AG04449 (cell line): Measurements from ENCODE around the gene CCDC187.

Experiments used
- CTCF ChIA-PET: fragments of 350-600 bp; formaldehyde crosslinking; extraction: SDS; loops from one replicate; lab custom pipeline; 2021; ENCODE audit warnings: antibody characterized with exemption; lab: Yijun Ruan, JAX
- POLR2A ChIA-PET: fragments of 400-600, 350-600 bp; formaldehyde crosslinking; extraction: SDS; loops from one replicate; lab custom pipeline; 2020; ENCODE audit warnings: antibody characterized with exemption, inconsistent platforms; lab: Yijun Ruan, JAX
- DNase-seq: peaks from one replicate; pipeline ENCODE4 v3.0.0-alpha.2; 2010; ENCODE audit warnings: low read depth, low spot score
- H3K4me3 ChIP-seq: 2 replicates; pipeline ENCODE4 v1.5.1; 2011; ENCODE audit warnings: low read depth, mild to moderate bottlenecking, control low read depth, low read length
- TF ChIP-seq, protein P1 (sequence below): IDR thresholded peaks from one replicate; pipeline ENCODE4 v1.5.1; 2011; ENCODE audit warnings: mild to moderate bottlenecking, moderate library complexity, low read length, control low read depth, inconsistent platforms; ENCODE audit not compliant: insufficient read depth; ENCODE audit errors: missing control alignments

The CCDC187 gene

GRCh38 chr9:136205707-136205992, 98.2 kb downstream of the CCDC187 start:
- ChIA-PET CTCF (interaction anchor here (1.0 to 1.6 kb wide), 2 partner anchors 10 to 17 kb away, joined by 3 read pairs; no protein-coding TSS in a partner anchor), POLR2A (no interaction called here)
- H3K4me3 ChIP-seq: no peak overlapping the region
- DNase-seq: no peak
- TF ChIP-seq, protein P1, sequence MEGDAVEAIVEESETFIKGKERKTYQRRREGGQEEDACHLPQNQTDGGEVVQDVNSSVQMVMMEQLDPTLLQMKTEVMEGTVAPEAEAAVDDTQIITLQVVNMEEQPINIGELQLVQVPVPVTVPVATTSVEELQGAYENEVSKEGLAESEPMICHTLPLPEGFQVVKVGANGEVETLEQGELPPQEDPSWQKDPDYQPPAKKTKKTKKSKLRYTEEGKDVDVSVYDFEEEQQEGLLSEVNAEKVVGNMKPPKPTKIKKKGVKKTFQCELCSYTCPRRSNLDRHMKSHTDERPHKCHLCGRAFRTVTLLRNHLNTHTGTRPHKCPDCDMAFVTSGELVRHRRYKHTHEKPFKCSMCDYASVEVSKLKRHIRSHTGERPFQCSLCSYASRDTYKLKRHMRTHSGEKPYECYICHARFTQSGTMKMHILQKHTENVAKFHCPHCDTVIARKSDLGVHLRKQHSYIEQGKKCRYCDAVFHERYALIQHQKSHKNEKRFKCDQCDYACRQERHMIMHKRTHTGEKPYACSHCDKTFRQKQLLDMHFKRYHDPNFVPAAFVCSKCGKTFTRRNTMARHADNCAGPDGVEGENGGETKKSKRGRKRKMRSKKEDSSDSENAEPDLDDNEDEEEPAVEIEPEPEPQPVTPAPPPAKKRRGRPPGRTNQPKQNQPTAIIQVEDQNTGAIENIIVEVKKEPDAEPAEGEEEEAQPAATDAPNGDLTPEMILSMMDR: no peak

- no peak within 1 kb of the TSS for H3K4me3 ChIP-seq
- TF ChIP-seq, protein P1: no peak
- POLR2A ChIA-PET: no interaction called here
- CTCF ChIA-PET: interaction anchor here (1.2 to 1.6 kb wide), 2 partner anchors 9 to 18 kb away, joined by 3 read pairs; no protein-coding TSS in a partner anchor
- DNase-seq: no peak
Observed at GRCh38 chr9:136204838-136205706, 98.8 kb downstream of the CCDC187 start, which contains the start of gene LHX3. TSS of gene LHX3 (minus strand) at chr9:136205128. CDS start at chr9:136205012, 116 bp downstream.

DNA sequence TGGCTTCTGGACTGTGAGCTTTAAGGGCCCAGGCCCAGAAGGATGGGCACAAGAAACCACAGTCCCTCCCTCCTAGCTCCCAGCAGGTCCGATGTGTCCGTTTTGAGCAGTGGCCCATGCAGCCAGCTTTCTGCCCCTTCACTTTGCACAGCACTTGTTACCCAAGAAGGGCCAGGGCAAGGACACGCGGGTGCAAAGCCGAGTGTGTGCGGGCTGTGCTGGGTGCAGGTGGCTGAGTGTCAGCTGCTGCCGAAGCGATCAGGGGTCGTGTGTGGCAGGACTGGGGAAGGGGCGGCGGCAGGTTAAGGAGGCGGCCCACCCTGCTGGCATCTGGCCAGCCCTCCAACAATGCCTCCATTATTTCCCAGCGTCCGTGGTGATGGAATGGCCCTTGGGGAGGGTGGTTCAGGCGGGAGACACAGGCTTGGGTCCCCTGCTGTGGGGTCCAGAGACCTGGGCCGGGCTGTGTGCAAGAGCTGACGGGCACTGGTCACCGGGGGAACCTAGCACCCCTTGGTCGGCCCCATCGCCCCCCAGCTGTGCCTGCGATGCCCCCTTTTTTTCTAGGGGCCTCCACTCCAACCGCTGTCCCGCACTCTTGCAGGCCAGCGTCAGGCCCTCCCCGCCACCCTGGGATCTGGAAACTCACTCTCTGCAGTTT, 99.6 kb downstream of the CCDC187 start:
- TF ChIP-seq, protein P1: no peak
- no peak overlapping the region for H3K4me3 ChIP-seq
- no peak for DNase-seq
- ChIA-PET CTCF (interaction anchor here (1.2 kb wide), 1 partner anchor 19 kb away, joined by 3 read pairs; no protein-coding TSS in a partner anchor), POLR2A (no interaction called here)

DNA sequence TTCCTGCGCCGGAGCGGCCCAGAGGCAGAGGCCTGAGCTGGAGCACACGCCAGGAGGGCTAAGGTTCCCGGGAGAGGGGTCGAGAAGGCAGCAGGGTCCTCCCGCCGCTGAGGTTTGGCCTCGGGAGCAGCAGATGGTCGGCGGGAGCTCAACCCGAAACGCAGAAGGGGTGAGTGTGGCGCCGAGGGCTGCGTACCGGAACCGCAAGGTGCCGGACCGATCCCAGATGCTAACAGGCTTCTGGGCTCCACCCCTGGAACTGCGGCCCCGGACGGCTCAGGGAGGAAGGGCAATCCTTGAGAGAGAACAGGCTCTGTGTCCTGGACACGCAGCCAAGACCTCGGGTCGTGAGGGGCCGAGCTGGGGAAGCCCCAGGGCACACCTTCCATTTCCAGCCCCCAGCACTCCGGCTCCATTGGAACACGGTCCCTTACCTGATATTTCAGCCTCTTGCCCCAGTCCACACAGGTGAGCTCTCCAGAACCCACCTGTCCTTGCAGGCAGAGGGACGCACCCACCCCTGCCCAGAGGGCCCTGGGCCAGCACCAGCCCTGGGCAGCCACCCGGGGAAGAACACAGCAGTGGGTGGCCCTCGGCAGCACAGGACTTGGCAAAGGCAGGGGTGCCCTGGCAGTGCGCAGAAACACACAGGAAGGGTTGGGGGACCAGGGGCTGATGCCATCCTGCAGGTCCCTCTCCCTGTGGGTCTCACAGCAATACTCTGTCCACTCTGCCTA, 100.3 kb downstream of the CCDC187 start:
- no peak overlapping the region for H3K4me3 ChIP-seq
- TF ChIP-seq, protein P1: no peak
- no peak for DNase-seq
- POLR2A ChIA-PET: no interaction called here
- CTCF ChIA-PET: interaction anchor here (1.2 kb wide), 2 partner anchors 20 kb away, joined by 3 to 4 read pairs; no protein-coding TSS in a partner anchor

DNA sequence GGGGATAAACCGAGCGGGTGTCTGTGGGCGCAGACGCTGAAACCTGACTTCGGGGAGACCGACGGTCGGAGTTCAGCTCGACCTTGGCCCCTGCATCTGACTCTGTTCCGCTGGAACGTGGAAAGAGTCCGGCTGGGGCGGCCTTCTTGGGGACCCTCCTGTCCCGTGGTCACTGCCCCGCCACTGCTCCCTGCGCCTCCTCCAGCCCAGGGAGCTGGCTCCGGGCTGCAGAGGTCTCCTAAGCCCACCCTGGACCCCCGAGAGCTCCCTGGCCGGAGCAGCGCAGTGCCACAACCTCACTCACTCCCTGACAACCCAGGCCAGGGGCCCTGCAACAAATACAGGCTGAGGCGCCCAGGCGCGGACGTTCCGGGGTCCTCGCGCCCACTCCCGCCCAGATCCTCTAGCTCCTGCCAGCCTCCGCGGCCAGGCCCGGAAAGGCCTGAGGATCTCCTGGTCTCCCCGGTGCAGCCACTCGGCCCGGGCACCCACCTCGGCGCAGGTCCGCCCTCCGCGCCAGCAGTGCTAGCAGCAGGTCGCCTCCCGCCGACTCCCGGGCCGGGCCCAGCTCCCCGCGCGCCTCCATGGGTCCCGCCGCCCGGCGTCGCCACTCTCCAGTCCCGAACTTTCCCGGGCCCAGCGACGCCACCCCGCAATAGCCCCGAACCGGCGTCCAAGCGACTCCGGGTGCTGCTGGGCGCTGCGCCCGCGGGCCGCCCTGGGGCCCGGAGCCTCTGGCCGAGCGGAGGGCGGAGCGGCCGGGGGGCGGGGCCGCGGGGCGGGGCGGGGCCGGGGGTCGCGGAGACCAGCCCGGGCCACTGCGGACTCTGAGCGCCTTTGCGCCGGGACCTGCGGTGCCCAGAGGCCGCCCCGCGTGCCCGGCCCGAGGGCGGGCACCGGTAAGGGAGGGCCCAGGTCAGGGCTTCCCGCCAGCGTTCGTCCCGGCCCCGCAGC, 101.2 kb downstream of the CCDC187 start:
- no peak overlapping the region for H3K4me3 ChIP-seq
- ChIA-PET POLR2A (no interaction called here), CTCF (interaction anchor here (0.9 to 1.2 kb wide), 3 partner anchors 21 to 81 kb away, joined by 4 to 5 read pairs (median 5); no protein-coding TSS in a partner anchor)
- TF ChIP-seq, protein P1: no peak
- no peak for DNase-seq
